K562 (cell line): Measurements from ENCODE around the gene C22orf39. TPM values are rescaled to one million over a fixed set of nuclear protein-coding genes. Genes with fewer than 3 reads are reported as not detected.

Source experiments
- ARID2 ChIP-seq: fragments of 450-650 bp; IDR thresholded peaks from 2 replicates; pipeline ENCODE4 v1.6.1; 2017; ENCODE audit warnings: antibody characterized with exemption, mild to moderate bottlenecking
- ATF7 ChIP-seq: fragments of 450-650 bp; IDR thresholded peaks from 2 replicates; pipeline ENCODE4 v1.7.1; 2014; ENCODE audit warnings: mild to moderate bottlenecking, moderate library complexity
- DDX20 ChIP-seq: fragments of 450-650 bp; IDR thresholded peaks from 2 replicates; pipeline ENCODE4 v1.6.1; 2016; ENCODE audit warnings: missing genetic modification characterization, low read depth, mild to moderate bottlenecking, missing compliant biosample characterization, moderate library complexity
- ELF2 ChIP-seq: fragments of 250-450 bp; sonication (Bioruptor Pico); IDR thresholded peaks from 2 replicates; pipeline ENCODE4 v1.5.0; 2021; ENCODE audit warnings: mild to moderate bottlenecking
- NELFE ChIP-seq: IDR thresholded peaks from 2 replicates; pipeline ENCODE4 v1.6.1; 2011; ENCODE audit warnings: mild to moderate bottlenecking; ENCODE audit not compliant: insufficient read depth, insufficient read length
- ZFPM2 ChIP-seq: fragments of 250-450 bp; sonication (Bioruptor Pico); IDR thresholded peaks from 2 replicates; pipeline ENCODE4 v1.5.1; 2022; ENCODE audit warnings: mild to moderate bottlenecking
- ZNF232 ChIP-seq: sonication (generic); formaldehyde crosslinking; IDR thresholded peaks from 2 replicates; pipeline ENCODE4 v1.8.0; 2022; ENCODE audit warnings: mild to moderate bottlenecking, missing genetic modification reagents
- ZZZ3 ChIP-seq: fragments of 450-650 bp; IDR thresholded peaks from 2 replicates; pipeline ENCODE4 v1.6.1; 2016; ENCODE audit warnings: antibody characterized with exemption, mild to moderate bottlenecking, moderate library complexity
- polyA plus RNA-seq, 8 experiments: library from polyadenylated mRNA; depleted of rRNA in 4 of 8; stranded (reverse) in 5 of 8; unstranded in 3 of 8; fragments of >200 nt; fragmentation: Nextera tagmentation in 2 of 8; fragmentation: Illumina TruSeq in 1 of 8; extraction: Ambion mirVana in 2 of 8; extraction: Trizol in 1 of 8; gene quantifications; 2 replicates each; pipeline versions ENCODE4 v1.2.1 to v1.2.3, GENCODE V29; 2011 to 2014; ENCODE audit warnings: inconsistent platforms in 1 of 8, missing spikeins in 1 of 8
- total RNA-seq, 7 experiments: library from RNA; depleted of rRNA in 6 of 7; stranded (reverse); fragments of >200 nt in 6 of 7; fragmentation: Illumina TruSeq in 2 of 7; extraction: Trizol in 2 of 7; gene quantifications; 2 replicates each; pipeline versions ENCODE4 v1.2.1 to v1.2.3, GENCODE V29; 2011 to 2021; ENCODE audit warnings: low replicate concordance in 1 of 7
- TF ChIP-seq, protein P1 (sequence below): fragments of 200-600 bp; sonication (generic); IDR thresholded peaks from one replicate; pipeline ENCODE4 v1.6.1; 2012; ENCODE audit warnings: mild to moderate bottlenecking, low read depth, low read length, inconsistent platforms
- TF ChIP-seq, protein P2 (sequence below), 2 experiments: fragments of 200-800 bp in 1 of 2; sonication (Bioruptor generic) in 1 of 2; sonication (generic) in 1 of 2; formaldehyde crosslinking in 1 of 2; IDR thresholded peaks in 1 of 2; conservative IDR thresholded peaks in 1 of 2; 2 replicates each; pipeline versions ENCODE4 v1.5.0 to v1.6.1; 2016 to 2020; ENCODE audit warnings: missing compliant biosample characterization in 1 of 2, missing genetic modification characterization in 1 of 2, missing genetic modification reagents in 1 of 2
- TF ChIP-seq, protein P3 (sequence below): sonication (generic); formaldehyde crosslinking; IDR thresholded peaks from 2 replicates; pipeline ENCODE4 v1.8.0; 2022; ENCODE audit warnings: missing genetic modification reagents, mild to moderate bottlenecking, borderline replicate concordance
- TF ChIP-seq, protein P4 (sequence below): fragments of 450-650 bp; formaldehyde crosslinking; IDR thresholded peaks from 2 replicates; pipeline ENCODE4 v1.4.0; 2022; ENCODE audit warnings: mild to moderate bottlenecking, moderate library complexity

Gene C22orf39
- total and polyA plus RNA-seq, 9 of the 15 experiments (the other 6 are each of a cell fraction or from before 2014, with no cell fraction given): 20.4 to 139 (median 66.8) TPM

DNA sequence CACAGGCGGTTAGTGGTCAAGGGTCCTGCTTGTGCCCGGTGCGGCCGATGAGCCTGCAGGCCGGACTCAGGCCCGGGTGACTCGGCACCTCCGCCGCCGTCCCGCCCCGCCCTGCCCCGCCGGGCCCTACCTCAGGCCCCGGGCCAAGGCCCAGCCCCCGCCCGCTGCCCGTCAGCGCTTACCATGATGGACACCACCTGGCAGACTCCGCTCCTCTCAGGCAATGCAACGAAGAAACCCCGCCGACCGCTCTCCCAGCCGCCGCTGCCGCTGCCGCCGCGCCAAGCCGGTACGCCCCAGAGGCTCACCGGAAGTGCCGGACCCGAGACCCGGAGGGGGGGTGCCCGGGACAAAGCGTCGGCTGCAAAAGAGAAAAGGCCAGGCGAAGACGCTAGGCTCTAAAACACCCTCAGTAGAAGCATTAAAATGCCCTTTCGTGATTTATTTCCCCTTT lies 31.4 kb upstream of the C22orf39 start, which contains the start of gene UFD1 (continued):
- TF ChIP-seq, protein P1, sequence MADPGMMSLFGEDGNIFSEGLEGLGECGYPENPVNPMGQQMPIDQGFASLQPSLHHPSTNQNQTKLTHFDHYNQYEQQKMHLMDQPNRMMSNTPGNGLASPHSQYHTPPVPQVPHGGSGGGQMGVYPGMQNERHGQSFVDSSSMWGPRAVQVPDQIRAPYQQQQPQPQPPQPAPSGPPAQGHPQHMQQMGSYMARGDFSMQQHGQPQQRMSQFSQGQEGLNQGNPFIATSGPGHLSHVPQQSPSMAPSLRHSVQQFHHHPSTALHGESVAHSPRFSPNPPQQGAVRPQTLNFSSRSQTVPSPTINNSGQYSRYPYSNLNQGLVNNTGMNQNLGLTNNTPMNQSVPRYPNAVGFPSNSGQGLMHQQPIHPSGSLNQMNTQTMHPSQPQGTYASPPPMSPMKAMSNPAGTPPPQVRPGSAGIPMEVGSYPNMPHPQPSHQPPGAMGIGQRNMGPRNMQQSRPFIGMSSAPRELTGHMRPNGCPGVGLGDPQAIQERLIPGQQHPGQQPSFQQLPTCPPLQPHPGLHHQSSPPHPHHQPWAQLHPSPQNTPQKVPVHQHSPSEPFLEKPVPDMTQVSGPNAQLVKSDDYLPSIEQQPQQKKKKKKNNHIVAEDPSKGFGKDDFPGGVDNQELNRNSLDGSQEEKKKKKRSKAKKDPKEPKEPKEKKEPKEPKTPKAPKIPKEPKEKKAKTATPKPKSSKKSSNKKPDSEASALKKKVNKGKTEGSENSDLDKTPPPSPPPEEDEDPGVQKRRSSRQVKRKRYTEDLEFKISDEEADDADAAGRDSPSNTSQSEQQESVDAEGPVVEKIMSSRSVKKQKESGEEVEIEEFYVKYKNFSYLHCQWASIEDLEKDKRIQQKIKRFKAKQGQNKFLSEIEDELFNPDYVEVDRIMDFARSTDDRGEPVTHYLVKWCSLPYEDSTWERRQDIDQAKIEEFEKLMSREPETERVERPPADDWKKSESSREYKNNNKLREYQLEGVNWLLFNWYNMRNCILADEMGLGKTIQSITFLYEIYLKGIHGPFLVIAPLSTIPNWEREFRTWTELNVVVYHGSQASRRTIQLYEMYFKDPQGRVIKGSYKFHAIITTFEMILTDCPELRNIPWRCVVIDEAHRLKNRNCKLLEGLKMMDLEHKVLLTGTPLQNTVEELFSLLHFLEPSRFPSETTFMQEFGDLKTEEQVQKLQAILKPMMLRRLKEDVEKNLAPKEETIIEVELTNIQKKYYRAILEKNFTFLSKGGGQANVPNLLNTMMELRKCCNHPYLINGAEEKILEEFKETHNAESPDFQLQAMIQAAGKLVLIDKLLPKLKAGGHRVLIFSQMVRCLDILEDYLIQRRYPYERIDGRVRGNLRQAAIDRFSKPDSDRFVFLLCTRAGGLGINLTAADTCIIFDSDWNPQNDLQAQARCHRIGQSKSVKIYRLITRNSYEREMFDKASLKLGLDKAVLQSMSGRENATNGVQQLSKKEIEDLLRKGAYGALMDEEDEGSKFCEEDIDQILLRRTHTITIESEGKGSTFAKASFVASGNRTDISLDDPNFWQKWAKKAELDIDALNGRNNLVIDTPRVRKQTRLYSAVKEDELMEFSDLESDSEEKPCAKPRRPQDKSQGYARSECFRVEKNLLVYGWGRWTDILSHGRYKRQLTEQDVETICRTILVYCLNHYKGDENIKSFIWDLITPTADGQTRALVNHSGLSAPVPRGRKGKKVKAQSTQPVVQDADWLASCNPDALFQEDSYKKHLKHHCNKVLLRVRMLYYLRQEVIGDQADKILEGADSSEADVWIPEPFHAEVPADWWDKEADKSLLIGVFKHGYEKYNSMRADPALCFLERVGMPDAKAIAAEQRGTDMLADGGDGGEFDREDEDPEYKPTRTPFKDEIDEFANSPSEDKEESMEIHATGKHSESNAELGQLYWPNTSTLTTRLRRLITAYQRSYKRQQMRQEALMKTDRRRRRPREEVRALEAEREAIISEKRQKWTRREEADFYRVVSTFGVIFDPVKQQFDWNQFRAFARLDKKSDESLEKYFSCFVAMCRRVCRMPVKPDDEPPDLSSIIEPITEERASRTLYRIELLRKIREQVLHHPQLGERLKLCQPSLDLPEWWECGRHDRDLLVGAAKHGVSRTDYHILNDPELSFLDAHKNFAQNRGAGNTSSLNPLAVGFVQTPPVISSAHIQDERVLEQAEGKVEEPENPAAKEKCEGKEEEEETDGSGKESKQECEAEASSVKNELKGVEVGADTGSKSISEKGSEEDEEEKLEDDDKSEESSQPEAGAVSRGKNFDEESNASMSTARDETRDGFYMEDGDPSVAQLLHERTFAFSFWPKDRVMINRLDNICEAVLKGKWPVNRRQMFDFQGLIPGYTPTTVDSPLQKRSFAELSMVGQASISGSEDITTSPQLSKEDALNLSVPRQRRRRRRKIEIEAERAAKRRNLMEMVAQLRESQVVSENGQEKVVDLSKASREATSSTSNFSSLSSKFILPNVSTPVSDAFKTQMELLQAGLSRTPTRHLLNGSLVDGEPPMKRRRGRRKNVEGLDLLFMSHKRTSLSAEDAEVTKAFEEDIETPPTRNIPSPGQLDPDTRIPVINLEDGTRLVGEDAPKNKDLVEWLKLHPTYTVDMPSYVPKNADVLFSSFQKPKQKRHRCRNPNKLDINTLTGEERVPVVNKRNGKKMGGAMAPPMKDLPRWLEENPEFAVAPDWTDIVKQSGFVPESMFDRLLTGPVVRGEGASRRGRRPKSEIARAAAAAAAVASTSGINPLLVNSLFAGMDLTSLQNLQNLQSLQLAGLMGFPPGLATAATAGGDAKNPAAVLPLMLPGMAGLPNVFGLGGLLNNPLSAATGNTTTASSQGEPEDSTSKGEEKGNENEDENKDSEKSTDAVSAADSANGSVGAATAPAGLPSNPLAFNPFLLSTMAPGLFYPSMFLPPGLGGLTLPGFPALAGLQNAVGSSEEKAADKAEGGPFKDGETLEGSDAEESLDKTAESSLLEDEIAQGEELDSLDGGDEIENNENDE: no peak
- TF ChIP-seq, protein P2, sequence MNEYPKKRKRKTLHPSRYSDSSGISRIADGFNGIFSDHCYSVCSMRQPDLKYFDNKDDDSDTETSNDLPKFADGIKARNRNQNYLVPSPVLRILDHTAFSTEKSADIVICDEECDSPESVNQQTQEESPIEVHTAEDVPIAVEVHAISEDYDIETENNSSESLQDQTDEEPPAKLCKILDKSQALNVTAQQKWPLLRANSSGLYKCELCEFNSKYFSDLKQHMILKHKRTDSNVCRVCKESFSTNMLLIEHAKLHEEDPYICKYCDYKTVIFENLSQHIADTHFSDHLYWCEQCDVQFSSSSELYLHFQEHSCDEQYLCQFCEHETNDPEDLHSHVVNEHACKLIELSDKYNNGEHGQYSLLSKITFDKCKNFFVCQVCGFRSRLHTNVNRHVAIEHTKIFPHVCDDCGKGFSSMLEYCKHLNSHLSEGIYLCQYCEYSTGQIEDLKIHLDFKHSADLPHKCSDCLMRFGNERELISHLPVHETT (CRISPR knock-in tag; conservative IDR thresholded peaks at IDR 0.05 in 1 of 2, IDR thresholded peaks at IDR 0.05 in 1 of 2): no peak
- TF ChIP-seq ELF2 (no peak), ATF7 (no peak), DDX20 (tag) (no peak), ZNF232 (CRISPR knock-in tag) (no peak), ZFPM2 (CRISPR knock-in tag) (no peak; the same call in 1 of the 2 replicates), ZZZ3 (no peak), ARID2 (no peak), NELFE (no peak)
- TF ChIP-seq, protein P3, sequence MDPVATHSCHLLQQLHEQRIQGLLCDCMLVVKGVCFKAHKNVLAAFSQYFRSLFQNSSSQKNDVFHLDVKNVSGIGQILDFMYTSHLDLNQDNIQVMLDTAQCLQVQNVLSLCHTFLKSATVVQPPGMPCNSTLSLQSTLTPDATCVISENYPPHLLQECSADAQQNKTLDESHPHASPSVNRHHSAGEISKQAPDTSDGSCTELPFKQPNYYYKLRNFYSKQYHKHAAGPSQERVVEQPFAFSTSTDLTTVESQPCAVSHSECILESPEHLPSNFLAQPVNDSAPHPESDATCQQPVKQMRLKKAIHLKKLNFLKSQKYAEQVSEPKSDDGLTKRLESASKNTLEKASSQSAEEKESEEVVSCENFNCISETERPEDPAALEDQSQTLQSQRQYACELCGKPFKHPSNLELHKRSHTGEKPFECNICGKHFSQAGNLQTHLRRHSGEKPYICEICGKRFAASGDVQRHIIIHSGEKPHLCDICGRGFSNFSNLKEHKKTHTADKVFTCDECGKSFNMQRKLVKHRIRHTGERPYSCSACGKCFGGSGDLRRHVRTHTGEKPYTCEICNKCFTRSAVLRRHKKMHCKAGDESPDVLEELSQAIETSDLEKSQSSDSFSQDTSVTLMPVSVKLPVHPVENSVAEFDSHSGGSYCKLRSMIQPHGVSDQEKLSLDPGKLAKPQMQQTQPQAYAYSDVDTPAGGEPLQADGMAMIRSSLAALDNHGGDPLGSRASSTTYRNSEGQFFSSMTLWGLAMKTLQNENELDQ (CRISPR knock-in tag): no peak
- TF ChIP-seq, protein P4, sequence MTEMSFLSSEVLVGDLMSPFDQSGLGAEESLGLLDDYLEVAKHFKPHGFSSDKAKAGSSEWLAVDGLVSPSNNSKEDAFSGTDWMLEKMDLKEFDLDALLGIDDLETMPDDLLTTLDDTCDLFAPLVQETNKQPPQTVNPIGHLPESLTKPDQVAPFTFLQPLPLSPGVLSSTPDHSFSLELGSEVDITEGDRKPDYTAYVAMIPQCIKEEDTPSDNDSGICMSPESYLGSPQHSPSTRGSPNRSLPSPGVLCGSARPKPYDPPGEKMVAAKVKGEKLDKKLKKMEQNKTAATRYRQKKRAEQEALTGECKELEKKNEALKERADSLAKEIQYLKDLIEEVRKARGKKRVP: 0 out of 2 replicates have a peak, but pooled peaks have one; percentile 0
